ENCODE data around the gene DCST1. TPM values are rescaled to one million over a fixed set of nuclear protein-coding genes. Genes with fewer than 3 reads are reported as not detected.

DCST1 gene
- total and polyA plus RNA-seq, 2 of the 13 experiments (the other 11 are each of a cell fraction or from before 2014, with no cell fraction given) = 0.04 TPM; not detected in 1

- TF ChIP-seq ZNF124 (CRISPR knock-in tag; IDR thresholded peaks at IDR 0.05) (no peak), THAP9 (CRISPR knock-in tag; IDR thresholded peaks at IDR 0.05; ENCODE audit: borderline replicate concordance) (no peak), MED13 (CRISPR knock-in tag; IDR thresholded peaks at IDR 0.05) (no peak), PATZ1 (CRISPR knock-in tag; IDR thresholded peaks at IDR 0.05) (peak; percentile 79), ZNF530 (CRISPR knock-in tag; IDR thresholded peaks at IDR 0.05; ENCODE audit: low read depth) (no peak), MTF1 (CRISPR knock-in tag; IDR thresholded peaks at IDR 0.05) (no peak), ZNF687 (CRISPR knock-in tag; IDR thresholded peaks at IDR 0.05) (peak; percentile 64), NCOA1 (CRISPR knock-in tag; IDR thresholded peaks at IDR 0.05) (no peak), MATR3 (CRISPR knock-in tag; IDR thresholded peaks at IDR 0.05) (no peak), HOXA3 (CRISPR knock-in tag; IDR thresholded peaks at IDR 0.05) (0 out of 2 replicates have a peak, but pooled peaks have one; percentile 18), RCOR2 (CRISPR knock-in tag; IDR thresholded peaks at IDR 0.05) (no peak), SRSF9 (IDR thresholded peaks at IDR 0.05; ENCODE audit: borderline replicate concordance, insufficient read depth, low read depth, low read length, poor library complexity, severe bottlenecking) (no peak), ZNF609 (CRISPR knock-in tag; IDR thresholded peaks at IDR 0.05; ENCODE audit: borderline replicate concordance) (no peak), EED (CRISPR knock-in tag; IDR thresholded peaks at IDR 0.05) (no peak), WIZ (CRISPR knock-in tag; IDR thresholded peaks at IDR 0.05) (no peak)
These were observed 26.3 kb upstream of the DCST1 start (continued) for GRCh38 chr1:155007251-155007828.
